Peyer's patch (tissue), 4 donors: Measurements from ENCODE around the gene TIAM1.

ENCODE experiments used
- CTCF ChIP-seq, 6 experiments: fragments of 450-650 bp in 4 of 6; fragments of 200-600 bp in 2 of 6; sonication (generic) in 1 of 6; IDR thresholded peaks; one replicate each; pipeline ENCODE4 v1.5.1; 2017 to 2019; ENCODE audit warnings: antibody characterized with exemption in 6 of 6, mild to moderate bottlenecking in 3 of 6, moderate library complexity in 1 of 6
- POLR2A ChIP-seq, 2 donors: fragments of 450-650 bp; IDR thresholded peaks; one replicate each; pipeline ENCODE4 v1.5.1; 2017; ENCODE audit warnings: antibody characterized with exemption in 2 of 2, mild to moderate bottlenecking in 2 of 2, moderate library complexity in 2 of 2

GRCh38 chr21:31140025-31140424, 204.0 kb downstream of the TIAM1 start:
- TF ChIP-seq POLR2A (IDR thresholded peaks at IDR 0.05): no peak
- TF ChIP-seq CTCF (IDR thresholded peaks at IDR 0.05): no peak
